T-helper 2 cell treated with Interferon-gamma antibody and Interleukin-4, amounts not matched to agents 5 μg/mL and 100 μg/mL, for 36 hours (primary cell): Measurements from ENCODE around the gene UNC5A.

ENCODE experiments used
- DNase-seq: peaks from one replicate; pipeline ENCODE4 v3.0.0; 2021; ENCODE audit warnings: low spot score
- H3K27ac Mint-ChIP-seq: one replicate; pipeline ENCODE4 v1.8.0; 2021; ENCODE audit warnings: mild to moderate bottlenecking, mixed read lengths
- H3K27me3 Mint-ChIP-seq: one replicate; pipeline ENCODE4 v1.8.0; 2021; ENCODE audit warnings: low read depth, mixed read lengths
- H3K36me3 Mint-ChIP-seq: one replicate; pipeline ENCODE4 v1.8.0; 2021; ENCODE audit warnings: low read depth, mixed read lengths
- H3K4me1 Mint-ChIP-seq: one replicate; pipeline ENCODE4 v1.8.0; 2021; ENCODE audit warnings: low read depth, mixed read lengths
- H3K4me3 Mint-ChIP-seq: one replicate; pipeline ENCODE4 v1.8.0; 2022; ENCODE audit warnings: mild to moderate bottlenecking, moderate library complexity, mixed read lengths
- H3K9me3 Mint-ChIP-seq: one replicate; pipeline ENCODE4 v1.8.0; 2021; ENCODE audit warnings: mixed read lengths

Gene UNC5A

GRCh38 chr5:176800024-176800423 lies 10.3 kb upstream of the UNC5A start:
- H3K27me3 Mint-ChIP-seq = peaks cover 11% of the 10 kb centered on the region
- no peak overlapping the region for H3K4me3 Mint-ChIP-seq
- H3K4me1 Mint-ChIP-seq = no peaks in the 10 kb centered on the region
- H3K36me3 Mint-ChIP-seq = no peaks in the 10 kb centered on the region
- DNase-seq = no peak
- no peaks in the 10 kb centered on the region for H3K9me3 Mint-ChIP-seq
- no peak overlapping the region for H3K27ac Mint-ChIP-seq

GRCh38 chr5:176802116-176802784 lies 8.1 kb upstream of the UNC5A start:
- Mint-ChIP-seq H3K4me1 (no peaks in the 10 kb centered on the region), H3K36me3 (no peaks in the 10 kb centered on the region), H3K9me3 (no peaks in the 10 kb centered on the region), H3K27me3 (peaks cover 5% of the 10 kb centered on the region), H3K4me3 (no peak overlapping the region), H3K27ac (no peak overlapping the region)
- no peak for DNase-seq

- no peaks in the 10 kb centered on the region for H3K36me3 Mint-ChIP-seq
- DNase-seq = no peak
Measured at GRCh38 chr5:176803068-176803942, 7.1 kb upstream of the UNC5A start.

GRCh38 chr5:176803943-176804498 lies 6.3 kb upstream of the UNC5A start:
- H3K9me3 Mint-ChIP-seq = no peaks in the 10 kb centered on the region
- no peak for DNase-seq
- no peak overlapping the region for H3K27ac Mint-ChIP-seq
- H3K4me3 Mint-ChIP-seq = no peak overlapping the region
- peaks cover 20% of the 10 kb centered on the region for H3K27me3 Mint-ChIP-seq
- no peaks in the 10 kb centered on the region for H3K4me1 Mint-ChIP-seq
- H3K36me3 Mint-ChIP-seq = no peaks in the 10 kb centered on the region

More at GRCh38 chr5:176803068-176803942, 7.1 kb upstream of the UNC5A start:
- Mint-ChIP-seq H3K4me1 (no peaks in the 10 kb centered on the region), H3K27me3 (peaks cover 13% of the 10 kb centered on the region), H3K27ac (no peak overlapping the region), H3K4me3 (no peak overlapping the region), H3K9me3 (no peaks in the 10 kb centered on the region)

- H3K4me1 Mint-ChIP-seq = peaks cover under 1% of the 10 kb centered on the region
Measured at GRCh38 chr5:176806137-176806536, 4.2 kb upstream of the UNC5A start.

GRCh38 chr5:176809544-176810080 lies 747 bp upstream of the UNC5A start:
- DNase-seq = no peak

More at GRCh38 chr5:176806137-176806536, 4.2 kb upstream of the UNC5A start:
- no peaks in the 10 kb centered on the region for H3K9me3 Mint-ChIP-seq
- no peaks in the 10 kb centered on the region for H3K36me3 Mint-ChIP-seq
- H3K27me3 Mint-ChIP-seq = peaks cover 29% of the 10 kb centered on the region
- no peak overlapping the region for H3K27ac Mint-ChIP-seq
- DNase-seq = no peak
- no peak overlapping the region for H3K4me3 Mint-ChIP-seq

GRCh38 chr5:176810687-176811501 lies 535 bp downstream of the UNC5A start:
- H3K27me3 Mint-ChIP-seq = peaks cover 62% of the 10 kb centered on the region
- DNase-seq = no peak
- no peak overlapping the region for H3K27ac Mint-ChIP-seq
- H3K4me3 Mint-ChIP-seq = peak overlapping the region; percentile 75
- H3K36me3 Mint-ChIP-seq = no peaks in the 10 kb centered on the region
- H3K4me1 Mint-ChIP-seq = peaks cover 1% of the 10 kb centered on the region
- H3K9me3 Mint-ChIP-seq = no peaks in the 10 kb centered on the region

More at GRCh38 chr5:176809544-176810080, 747 bp upstream of the UNC5A start:
- no peaks in the 10 kb centered on the region for H3K9me3 Mint-ChIP-seq
- H3K36me3 Mint-ChIP-seq = no peaks in the 10 kb centered on the region
- H3K27ac Mint-ChIP-seq = no peak overlapping the region
- H3K4me3 Mint-ChIP-seq = peak overlapping the region; percentile 48
- H3K4me1 Mint-ChIP-seq = peaks cover 1% of the 10 kb centered on the region
- H3K27me3 Mint-ChIP-seq = peaks cover 53% of the 10 kb centered on the region

GRCh38 chr5:176812269-176813259 lies 2.2 kb downstream of the UNC5A start:
- Mint-ChIP-seq H3K27me3 (peaks cover 70% of the 10 kb centered on the region), H3K9me3 (no peaks in the 10 kb centered on the region), H3K36me3 (no peaks in the 10 kb centered on the region), H3K4me1 (peaks cover 3% of the 10 kb centered on the region), H3K27ac (no peak overlapping the region), H3K4me3 (no peak overlapping the region)
- DNase-seq = no peak

- H3K4me1 Mint-ChIP-seq = peaks cover 8% of the 10 kb centered on the region
- no peaks in the 10 kb centered on the region for H3K36me3 Mint-ChIP-seq
- peaks cover 68% of the 10 kb centered on the region for H3K27me3 Mint-ChIP-seq
- H3K4me3 Mint-ChIP-seq = no peak overlapping the region
- DNase-seq = no peak
- no peaks in the 10 kb centered on the region for H3K9me3 Mint-ChIP-seq
- H3K27ac Mint-ChIP-seq = no peak overlapping the region
Measured at GRCh38 chr5:176813587-176814312, 3.4 kb downstream of the UNC5A start.

- no peaks in the 10 kb centered on the region for H3K36me3 Mint-ChIP-seq
- peaks cover 8% of the 10 kb centered on the region for H3K4me1 Mint-ChIP-seq
- H3K9me3 Mint-ChIP-seq = no peaks in the 10 kb centered on the region
- H3K27ac Mint-ChIP-seq = no peak overlapping the region
- H3K27me3 Mint-ChIP-seq = peaks cover 68% of the 10 kb centered on the region
- no peak for DNase-seq
- no peak overlapping the region for H3K4me3 Mint-ChIP-seq
Measured at GRCh38 chr5:176814313-176814685, 3.9 kb downstream of the UNC5A start.

- no peak for DNase-seq
- Mint-ChIP-seq H3K4me3 (no peak overlapping the region), H3K4me1 (peaks cover 8% of the 10 kb centered on the region), H3K36me3 (no peaks in the 10 kb centered on the region), H3K27ac (no peak overlapping the region), H3K27me3 (peaks cover 70% of the 10 kb centered on the region), H3K9me3 (no peaks in the 10 kb centered on the region)
Measured at GRCh38 chr5:176814836-176815438, 4.6 kb downstream of the UNC5A start.
